ENCODE measurements around the gene TMEM184A. TPM values are rescaled to one million over a fixed set of nuclear protein-coding genes. Genes with fewer than 3 reads are reported as not detected.
A peak's percentile ranks its signal among the peaks of the same experiment; 100 is the strongest.
"Not testable (repeated sequence)": the region's sequence is repeated elsewhere in the genome, so short reads cannot be mapped to it uniquely, and the experiment has no call there.

The TMEM184A gene
- polyA plus RNA-seq, 2 of the 4 experiments (the other 2 are of a cell fraction): 14.3 to 18.4 TPM

- ATAC-seq; H3K4me3 ChIP-seq; FAIRE-seq; DNase-seq (ENCODE audit: low read depth in 1 of 2, low spot score in 1 of 2); POLR2A ChIA-PET: not testable (repeated sequence)
- CTCF ChIA-PET: interaction anchor here (0.6 to 7.8 kb wide), 6 partner anchors 9 to 46 kb away, joined by 3 to 64 read pairs (median 4); partner anchors contain the start of gene INTS1
- Histone ChIP-seq H3K4me2 (peak overlapping the region; percentile 38; the same call in 2 of the 3 replicates), H3K4me1 (peaks cover 65% of the 10 kb centered on the region), H3K27ac (peak overlapping the region; percentile 95 to 98), H3K9me3 (peaks cover 18% of the 10 kb centered on the region)
- 78% methylated on average over 17 of the region's 17 CpGs for WGBS (ENCODE audit: missing lambda C conversion rate)
- peak; percentile 70 for TF ChIP-seq ESRRA (IDR thresholded peaks at IDR 0.05; ENCODE audit: borderline replicate concordance, low read length)
Measured at GRCh38 chr7:1515509-1515967, 40.5 kb downstream of the TMEM184A start.

GRCh38 chr7:1514995-1515401, 41.0 kb downstream of the TMEM184A start:
- DNase-seq (ENCODE audit: low read depth in 1 of 2, low spot score in 1 of 2): peak in 1 of 2 experiments; percentile 70
- WGBS (ENCODE audit: missing lambda C conversion rate): 51% methylated on average over 4 of the region's 4 CpGs
- CTCF ChIA-PET: interaction anchor here (1.0 to 7.8 kb wide), 5 partner anchors 8 to 46 kb away, joined by 3 to 64 read pairs (median 5); partner anchors contain the start of gene INTS1
- POLR2A ChIA-PET: no interaction called here
- Histone ChIP-seq H3K27ac (peak overlapping the region; percentile 95 to 98), H3K4me2 (peak overlapping the region; percentile 38), H3K9me3 (peaks cover 18% of the 10 kb centered on the region), H3K4me1 (peaks cover 62% of the 10 kb centered on the region), H3K4me3 (no peak overlapping the region)
- no peak; a peak in 2 of 6 replicates for ATAC-seq
- no peak for FAIRE-seq
- TF ChIP-seq RAD21 (conservative IDR thresholded peaks at IDR 0.05 in 1 of 2, IDR thresholded peaks at IDR 0.05 in 1 of 2): no peak
- TF ChIP-seq TP53 (CRISPR knock-in tag; IDR thresholded peaks at IDR 0.05): no peak
- no peak for TF ChIP-seq HEYL (CRISPR knock-in tag; IDR thresholded peaks at IDR 0.05)
- TF ChIP-seq ZSCAN20 (CRISPR knock-in tag; IDR thresholded peaks at IDR 0.05): no peak
- TF ChIP-seq TFCP2L1 (CRISPR knock-in tag; IDR thresholded peaks at IDR 0.05): no peak
- peak; percentile 95 for TF ChIP-seq MAFK (IDR thresholded peaks at IDR 0.05; ENCODE audit: partially characterized antibody)
- TF ChIP-seq CBX2 (IDR thresholded peaks at IDR 0.05; ENCODE audit: borderline replicate concordance, low read depth): no peak
- no peak for TF ChIP-seq KDM1A (IDR thresholded peaks at IDR 0.05; ENCODE audit: low read depth)
- TF ChIP-seq, protein P1, sequence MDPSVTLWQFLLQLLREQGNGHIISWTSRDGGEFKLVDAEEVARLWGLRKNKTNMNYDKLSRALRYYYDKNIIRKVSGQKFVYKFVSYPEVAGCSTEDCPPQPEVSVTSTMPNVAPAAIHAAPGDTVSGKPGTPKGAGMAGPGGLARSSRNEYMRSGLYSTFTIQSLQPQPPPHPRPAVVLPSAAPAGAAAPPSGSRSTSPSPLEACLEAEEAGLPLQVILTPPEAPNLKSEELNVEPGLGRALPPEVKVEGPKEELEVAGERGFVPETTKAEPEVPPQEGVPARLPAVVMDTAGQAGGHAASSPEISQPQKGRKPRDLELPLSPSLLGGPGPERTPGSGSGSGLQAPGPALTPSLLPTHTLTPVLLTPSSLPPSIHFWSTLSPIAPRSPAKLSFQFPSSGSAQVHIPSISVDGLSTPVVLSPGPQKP (IDR thresholded peaks at IDR 0.05; ENCODE audit: low read depth, low read length): no peak
- 0 out of 2 replicates have a peak, but pooled peaks have one; percentile 25 for TF ChIP-seq FOXS1 (CRISPR knock-in tag; IDR thresholded peaks at IDR 0.05)
- peak; percentile 56; the same call in 1 of the 2 replicates for TF ChIP-seq HOXB13 (CRISPR knock-in tag; IDR thresholded peaks at IDR 0.05; ENCODE audit: low read depth)
- no peak for TF ChIP-seq POLR2A (IDR thresholded peaks at IDR 0.05; ENCODE audit: low read length)
- TF ChIP-seq, protein P2, sequence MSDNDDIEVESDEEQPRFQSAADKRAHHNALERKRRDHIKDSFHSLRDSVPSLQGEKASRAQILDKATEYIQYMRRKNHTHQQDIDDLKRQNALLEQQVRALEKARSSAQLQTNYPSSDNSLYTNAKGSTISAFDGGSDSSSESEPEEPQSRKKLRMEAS (IDR thresholded peaks at IDR 0.05): no peak
- no peak for TF ChIP-seq RCOR1 (IDR thresholded peaks at IDR 0.05; ENCODE audit: low read depth, low read length)
- TF ChIP-seq NFE2L2 (conservative IDR thresholded peaks at IDR 0.05; ENCODE audit: low read length): peak; percentile 72; the same call in 1 of the 2 replicates
- TF ChIP-seq JUN (IDR thresholded peaks at IDR 0.05): no peak
- no peak for TF ChIP-seq CHD4 (IDR thresholded peaks at IDR 0.05; ENCODE audit: borderline replicate concordance)
- no peak for TF ChIP-seq EHMT2 (IDR thresholded peaks at IDR 0.05; ENCODE audit: low read depth)
- TF ChIP-seq, protein P3, sequence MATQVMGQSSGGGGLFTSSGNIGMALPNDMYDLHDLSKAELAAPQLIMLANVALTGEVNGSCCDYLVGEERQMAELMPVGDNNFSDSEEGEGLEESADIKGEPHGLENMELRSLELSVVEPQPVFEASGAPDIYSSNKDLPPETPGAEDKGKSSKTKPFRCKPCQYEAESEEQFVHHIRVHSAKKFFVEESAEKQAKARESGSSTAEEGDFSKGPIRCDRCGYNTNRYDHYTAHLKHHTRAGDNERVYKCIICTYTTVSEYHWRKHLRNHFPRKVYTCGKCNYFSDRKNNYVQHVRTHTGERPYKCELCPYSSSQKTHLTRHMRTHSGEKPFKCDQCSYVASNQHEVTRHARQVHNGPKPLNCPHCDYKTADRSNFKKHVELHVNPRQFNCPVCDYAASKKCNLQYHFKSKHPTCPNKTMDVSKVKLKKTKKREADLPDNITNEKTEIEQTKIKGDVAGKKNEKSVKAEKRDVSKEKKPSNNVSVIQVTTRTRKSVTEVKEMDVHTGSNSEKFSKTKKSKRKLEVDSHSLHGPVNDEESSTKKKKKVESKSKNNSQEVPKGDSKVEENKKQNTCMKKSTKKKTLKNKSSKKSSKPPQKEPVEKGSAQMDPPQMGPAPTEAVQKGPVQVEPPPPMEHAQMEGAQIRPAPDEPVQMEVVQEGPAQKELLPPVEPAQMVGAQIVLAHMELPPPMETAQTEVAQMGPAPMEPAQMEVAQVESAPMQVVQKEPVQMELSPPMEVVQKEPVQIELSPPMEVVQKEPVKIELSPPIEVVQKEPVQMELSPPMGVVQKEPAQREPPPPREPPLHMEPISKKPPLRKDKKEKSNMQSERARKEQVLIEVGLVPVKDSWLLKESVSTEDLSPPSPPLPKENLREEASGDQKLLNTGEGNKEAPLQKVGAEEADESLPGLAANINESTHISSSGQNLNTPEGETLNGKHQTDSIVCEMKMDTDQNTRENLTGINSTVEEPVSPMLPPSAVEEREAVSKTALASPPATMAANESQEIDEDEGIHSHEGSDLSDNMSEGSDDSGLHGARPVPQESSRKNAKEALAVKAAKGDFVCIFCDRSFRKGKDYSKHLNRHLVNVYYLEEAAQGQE (IDR thresholded peaks at IDR 0.05): no peak

All from A549 (cell line).